IPS-NIHi11 (cell line): ENCODE data around the gene EML6.

Experiments
- DNase-seq: peaks from one replicate; pipeline ENCODE4 v3.0.0; 2012; ENCODE audit warnings: mixed read lengths, low spot score

Gene EML6

DNA sequence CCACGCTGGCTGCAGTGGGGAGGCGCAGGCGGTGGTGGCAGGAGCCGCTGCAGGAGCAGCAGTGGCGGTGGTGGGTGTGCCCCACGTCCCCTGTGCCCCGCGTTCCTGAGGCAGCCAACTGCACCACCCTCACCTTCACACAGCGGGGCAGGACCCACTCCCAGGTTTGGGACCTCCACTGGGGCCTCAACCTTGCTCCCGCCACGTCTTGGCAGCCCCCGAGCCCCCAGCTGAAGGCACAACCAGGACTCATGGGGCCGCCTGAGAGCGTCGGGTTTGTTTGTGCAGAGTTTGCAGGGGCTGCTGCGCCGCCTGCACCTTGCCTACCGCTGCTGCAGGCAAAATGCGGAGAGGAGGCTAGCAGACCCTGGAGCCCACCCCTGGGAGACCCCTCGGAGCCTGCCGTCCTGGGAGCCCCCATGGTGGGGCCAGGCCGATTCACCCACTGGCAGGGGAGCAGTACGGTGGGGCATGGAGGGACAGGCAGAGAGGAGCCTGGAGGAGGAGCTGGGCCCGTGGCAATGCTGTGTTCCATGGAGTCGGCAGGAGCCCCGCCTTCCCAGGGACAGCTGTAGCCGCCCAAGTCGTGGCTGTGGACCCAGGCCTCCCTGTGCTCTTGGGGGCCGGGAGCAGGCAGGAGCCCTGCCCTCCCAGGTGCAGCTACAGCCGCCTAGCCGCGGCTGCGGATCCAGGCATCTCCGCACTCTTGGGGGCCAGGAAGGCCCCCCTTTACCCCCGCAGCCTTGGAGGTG is 14.7 kb upstream of the EML6 start:
- peak; percentile 29 for DNase-seq

DNA sequence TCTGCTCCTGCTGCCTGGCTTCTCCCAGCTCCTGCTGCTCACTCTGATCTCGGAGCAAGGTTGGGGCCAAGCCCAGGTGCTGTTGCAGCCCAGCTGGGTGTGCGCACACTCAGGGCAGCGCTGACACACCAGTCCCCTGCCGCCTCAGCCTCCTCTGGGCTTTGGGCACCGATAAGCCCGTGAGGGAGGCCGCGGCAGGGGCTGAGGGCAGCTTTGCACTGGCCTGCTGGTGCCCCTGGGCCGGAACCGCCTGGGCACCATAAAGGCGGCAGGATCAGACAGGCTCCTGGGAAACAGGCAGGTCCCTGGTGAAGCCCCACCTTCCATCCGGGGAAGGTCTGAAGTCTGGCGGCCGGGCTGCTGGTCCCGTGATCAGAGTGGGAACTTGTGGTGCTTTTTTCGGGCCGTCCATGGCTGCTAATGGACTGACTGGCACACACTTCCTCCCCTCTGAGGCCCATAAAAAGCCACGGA is 14.1 kb upstream of the EML6 start:
- no peak for DNase-seq

- DNase-seq = no peak
Measured at GRCh38 chr2:54710216-54710615, 13.2 kb upstream of the EML6 start.

DNA sequence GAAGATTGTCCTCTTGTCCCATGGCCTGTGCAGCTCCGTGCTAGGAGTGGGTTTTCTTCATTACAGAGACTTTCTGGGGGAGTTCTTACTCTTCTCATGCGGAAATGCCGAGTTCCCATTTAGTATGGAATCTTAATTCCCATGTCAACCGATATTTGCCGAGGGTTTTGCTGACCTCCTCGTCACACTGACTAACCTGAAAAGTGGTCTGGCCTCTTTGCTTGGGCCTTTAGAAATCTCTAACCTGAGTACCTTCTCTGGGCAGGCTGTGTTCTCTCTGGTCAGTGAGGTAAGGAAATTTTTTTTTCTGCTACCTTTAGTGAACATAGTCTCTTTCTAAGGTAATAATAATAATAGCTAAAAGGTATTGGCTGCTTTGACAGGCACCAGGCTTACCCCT is 10.9 kb upstream of the EML6 start:
- no peak for DNase-seq

DNA sequence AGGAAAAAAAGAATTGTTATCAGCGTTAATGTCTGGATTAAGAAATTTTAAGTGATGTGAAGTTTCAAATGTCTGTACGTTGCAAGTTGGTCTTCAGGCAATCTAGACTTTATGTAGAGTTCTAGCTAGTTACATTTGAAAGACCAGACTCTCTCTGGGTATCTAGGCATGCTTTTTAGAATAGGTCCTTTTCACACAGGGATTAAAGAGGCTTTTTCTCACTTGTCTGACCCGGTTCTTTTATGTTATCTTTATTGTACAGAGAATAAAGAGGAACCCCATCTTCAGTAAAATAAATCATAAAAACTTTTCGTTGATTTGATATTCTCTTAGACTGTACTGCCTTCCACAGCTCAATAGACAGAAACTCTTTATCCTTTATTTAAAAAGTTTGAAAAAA is 8.5 kb upstream of the EML6 start:
- DNase-seq = no peak

DNA sequence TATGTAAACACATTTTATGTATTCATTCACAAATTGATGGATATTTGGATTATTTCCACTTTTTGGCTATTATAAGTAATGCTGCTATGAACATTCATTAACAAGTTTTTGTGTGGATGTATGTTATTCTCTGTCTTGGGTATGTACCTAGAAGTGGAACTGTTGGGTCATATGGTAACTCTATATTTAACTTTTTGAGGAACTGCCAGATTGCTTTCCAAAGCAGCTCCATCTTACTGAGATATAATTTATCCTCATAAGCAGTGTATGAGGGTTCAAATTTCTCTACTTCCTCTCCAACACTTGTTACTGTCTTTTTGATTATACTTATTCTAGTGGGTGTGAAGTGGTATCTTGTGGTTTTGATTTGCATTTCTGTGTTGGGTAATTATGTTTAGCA is 7.1 kb upstream of the EML6 start:
- DNase-seq = no peak

DNA sequence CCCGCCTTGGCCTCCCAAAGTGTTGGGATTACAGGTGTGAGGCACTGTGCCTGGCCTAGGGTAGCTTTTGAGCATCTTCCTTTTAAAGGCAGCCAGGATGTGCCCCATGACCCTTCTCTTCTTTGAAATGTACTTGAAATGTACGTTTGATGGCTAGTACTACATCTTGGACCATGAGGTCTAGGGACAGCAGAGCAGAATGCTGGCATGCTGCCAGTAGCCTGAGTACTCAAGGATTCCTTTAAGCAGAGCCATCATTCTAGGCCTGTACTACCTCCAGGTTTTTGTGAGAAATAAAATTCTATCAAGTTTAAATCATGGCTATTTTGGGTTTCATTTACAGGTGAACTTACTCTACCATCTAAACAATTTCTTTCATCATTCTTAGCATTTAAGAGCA is 2.9 kb upstream of the EML6 start:
- no peak for DNase-seq

GRCh38 chr2:54722641-54723040 is 821 bp upstream of the EML6 start:
- DNase-seq = peak; percentile 29

DNA sequence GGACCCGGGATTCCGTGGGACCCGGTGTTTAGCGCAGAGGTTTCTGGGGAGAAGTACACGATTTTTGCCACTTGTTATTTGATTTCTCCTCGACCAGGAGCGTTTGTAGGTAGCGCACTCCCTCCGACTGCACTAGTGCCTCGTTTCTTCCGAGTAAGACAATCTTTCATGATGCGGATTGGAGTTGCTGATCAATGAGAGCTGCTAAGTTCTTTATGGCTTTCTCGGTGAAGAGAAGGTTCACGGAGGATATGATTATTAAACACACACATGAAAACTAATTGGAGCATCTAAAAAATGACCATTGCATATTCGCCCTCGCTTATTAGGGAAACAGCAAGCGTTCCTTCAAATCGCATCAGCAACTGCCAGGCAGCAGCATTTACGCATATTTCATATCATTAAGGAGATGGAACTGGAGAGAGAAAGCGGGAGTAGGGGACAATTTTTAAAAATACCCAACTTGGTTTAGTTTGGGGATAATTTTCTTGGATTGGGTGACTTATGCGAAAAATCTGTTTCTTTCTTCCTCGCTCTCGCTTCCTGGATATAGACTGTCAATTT is 616 bp downstream of the EML6 start:
- peak; percentile 17 for DNase-seq

DNA sequence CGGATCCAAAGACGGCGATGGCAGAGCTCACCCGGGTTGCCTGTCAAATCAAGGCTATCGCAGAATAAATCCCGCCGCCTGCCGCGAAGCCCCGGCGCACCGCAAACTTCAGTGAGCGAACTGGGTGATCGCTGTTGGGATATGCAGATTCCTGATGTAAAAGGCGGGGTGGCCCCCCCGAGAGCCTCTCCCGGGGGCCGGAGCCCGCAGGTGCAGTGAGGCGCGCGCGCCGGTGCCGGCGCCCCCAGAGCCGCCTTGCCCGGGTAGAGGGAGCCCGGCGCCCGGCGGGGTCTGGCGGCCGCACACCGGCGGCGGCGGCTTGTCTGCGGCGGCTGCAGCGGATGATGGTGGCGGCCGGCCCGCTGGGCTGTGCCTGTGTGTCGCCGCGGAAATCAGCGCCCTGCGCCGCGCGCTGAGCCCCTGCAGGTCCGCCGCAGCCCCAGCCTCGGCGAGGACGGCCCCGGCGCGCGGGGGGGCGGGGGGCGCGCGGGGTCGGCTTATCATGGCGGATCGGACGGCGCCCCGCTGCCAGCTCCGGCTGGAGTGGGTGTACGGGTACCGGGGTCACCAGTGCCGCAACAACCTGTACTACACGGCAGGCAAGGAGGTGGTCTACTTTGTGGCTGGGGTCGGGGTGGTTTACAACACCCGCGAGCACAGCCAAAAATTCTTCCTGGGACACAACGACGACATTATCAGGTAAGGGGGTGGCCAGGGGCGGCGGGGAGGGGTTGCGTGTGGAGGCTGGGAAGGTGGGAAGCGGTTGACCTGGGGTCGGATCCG is 1.3 kb downstream of the EML6 start:
- DNase-seq = peak; percentile 61

DNA sequence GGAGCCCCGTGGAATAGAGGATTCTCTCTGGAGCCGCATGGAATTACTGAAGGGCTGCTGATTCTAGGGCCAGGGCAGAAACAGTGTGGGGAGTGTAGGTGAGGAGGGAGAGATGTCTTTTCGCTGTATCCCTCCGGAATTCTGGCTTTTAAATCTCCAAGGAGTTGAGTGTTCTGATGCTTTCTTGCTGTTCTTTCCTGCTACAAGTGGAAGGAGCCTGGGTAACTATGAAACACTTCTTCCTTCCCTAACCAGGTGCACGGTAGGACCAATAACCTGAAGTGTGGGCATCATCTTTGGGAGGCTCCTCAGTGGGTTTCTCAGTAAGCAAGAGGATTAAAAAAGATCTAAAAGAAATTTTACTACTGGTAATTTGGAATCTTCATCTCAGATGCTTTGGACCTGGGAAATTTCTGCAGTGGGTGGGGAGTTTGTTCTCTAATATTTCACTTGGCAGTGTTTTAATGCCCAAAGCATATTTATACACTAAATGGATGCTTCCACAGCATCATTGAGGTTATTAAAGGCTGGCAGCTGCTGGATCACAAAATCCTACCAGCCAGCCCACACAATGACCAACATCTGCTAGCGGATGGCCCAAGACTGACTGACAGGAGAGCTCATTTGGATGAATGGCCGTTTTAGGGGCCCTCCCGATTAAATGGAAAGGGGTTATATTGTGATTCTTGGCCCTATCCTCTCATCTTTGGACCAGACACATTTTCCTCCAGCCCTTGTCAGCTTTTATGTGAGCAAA is 2.1 kb downstream of the EML6 start:
- DNase-seq = no peak

DNA sequence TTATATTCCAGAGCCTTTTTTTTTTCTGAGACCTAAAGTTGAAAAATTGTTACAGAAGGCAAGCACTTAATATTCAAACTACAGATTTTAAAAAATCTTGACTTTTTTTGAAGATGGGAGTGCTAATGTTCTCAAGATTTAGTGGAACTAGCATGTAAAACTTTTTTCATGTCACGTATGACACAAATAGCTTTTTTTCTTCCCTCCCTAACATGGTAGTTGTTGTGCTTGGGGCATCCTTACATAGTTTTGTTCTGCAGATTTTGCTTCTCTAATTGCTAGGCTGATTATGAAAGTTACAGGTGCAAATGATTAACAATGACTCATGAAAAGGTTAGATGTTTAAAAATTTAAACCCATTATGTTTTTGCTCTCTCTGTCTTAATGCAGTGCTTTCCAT is 3.0 kb downstream of the EML6 start:
- no peak for DNase-seq

- DNase-seq = no peak
Measured at GRCh38 chr2:54726940-54727339, 3.5 kb downstream of the EML6 start.

DNA sequence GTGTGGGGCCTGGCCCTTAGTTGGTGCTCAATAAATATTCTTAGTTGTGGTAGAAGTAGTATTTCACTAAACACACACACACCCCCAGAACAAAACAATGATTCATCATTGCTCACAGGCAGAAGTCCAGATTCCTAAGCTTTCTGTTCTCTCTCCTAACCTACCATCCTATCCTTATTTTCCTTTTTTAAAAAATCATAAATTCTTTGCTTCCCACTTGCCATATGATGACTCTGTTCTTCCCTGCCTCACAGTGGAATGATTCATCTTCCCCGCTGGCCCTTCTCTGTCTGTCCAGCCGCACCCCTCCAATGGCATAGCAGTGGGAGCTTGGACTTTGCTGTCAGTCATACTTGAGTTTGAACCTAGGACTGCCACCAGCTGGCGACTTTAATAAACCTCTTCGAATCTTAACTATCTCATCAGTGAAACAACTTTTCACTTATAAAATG is 5.2 kb downstream of the EML6 start:
- no peak for DNase-seq

DNA sequence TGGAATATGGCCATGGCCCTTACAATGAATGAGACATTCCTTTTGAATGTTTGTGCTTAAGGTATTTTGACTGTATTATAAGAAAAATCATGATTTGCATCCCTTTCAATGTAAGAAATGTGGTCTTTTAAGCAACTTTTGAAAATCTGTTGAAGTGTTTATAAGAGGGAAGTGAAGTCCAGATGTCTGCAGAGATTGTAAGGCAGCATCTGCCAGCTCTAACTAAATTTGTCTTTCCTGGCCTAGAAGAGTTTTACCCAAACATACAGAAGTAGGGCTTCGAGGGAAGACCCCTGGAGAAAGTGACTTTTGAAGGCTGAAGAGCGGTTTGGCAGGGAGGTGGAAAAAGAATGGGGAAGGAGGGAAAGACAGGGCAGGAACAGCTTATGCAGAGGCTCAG is 12.2 kb downstream of the EML6 start:
- DNase-seq = no peak

DNA sequence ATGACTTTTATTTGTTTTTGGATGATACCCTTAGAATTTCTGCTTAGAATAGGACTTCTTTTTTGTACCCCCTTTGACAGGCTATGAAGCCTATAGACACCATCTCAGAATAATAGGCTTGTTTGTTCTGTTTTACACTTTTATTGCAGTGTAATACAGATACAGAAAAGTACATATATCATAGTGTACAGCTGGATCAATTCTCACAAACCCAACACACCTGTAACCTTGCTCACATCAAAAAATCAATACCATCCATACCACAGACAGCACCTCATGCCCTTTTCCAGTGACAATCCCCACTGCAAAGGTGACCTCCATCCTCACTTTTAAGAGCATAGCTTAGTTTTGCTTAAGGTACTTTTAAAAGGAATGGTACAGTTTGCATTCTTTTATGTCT is 14.8 kb downstream of the EML6 start:
- no peak for DNase-seq

DNA sequence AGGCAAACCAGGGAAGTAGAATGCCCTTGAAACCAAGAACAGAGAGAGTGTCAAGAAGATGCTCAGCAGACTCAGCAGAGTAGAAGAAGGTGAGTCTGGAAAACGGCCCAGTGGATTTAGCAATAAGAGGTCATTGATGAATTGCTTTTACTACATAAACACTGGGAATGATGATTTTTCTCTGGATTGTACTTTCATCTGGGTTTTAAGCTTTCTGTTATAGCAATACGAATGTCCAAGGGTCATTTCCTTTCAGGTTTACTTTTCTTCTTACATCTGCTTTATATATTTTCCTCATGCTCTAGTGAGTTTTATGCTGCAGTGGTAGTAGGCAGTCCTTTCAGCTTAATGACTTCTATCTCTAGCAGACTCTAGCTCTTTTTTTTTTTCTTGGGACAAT is 16.9 kb downstream of the EML6 start:
- DNase-seq = no peak

- no peak for DNase-seq
Measured at GRCh38 chr2:54741250-54741649, 17.8 kb downstream of the EML6 start.

- DNase-seq = no peak
Measured at GRCh38 chr2:54750040-54750439, 26.6 kb downstream of the EML6 start.

DNA sequence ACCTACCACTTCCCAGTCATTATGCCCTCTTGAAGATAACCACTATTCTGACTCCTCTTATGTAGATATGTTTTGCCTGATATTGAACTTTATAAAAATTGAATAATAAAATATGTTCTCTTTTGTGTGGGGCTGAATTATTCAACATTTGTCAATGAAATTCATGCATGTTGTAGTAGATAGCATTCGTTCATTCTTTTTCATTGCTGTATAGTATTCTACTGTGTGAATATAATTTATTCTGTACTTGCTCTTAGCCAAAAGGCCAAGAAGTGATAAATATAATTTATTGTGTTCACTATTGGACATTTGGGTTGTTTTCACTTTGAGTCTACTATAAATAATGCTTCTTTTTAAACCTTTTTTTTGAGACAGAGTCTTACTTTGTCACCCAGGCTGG is 29.0 kb downstream of the EML6 start:
- DNase-seq = no peak

DNA sequence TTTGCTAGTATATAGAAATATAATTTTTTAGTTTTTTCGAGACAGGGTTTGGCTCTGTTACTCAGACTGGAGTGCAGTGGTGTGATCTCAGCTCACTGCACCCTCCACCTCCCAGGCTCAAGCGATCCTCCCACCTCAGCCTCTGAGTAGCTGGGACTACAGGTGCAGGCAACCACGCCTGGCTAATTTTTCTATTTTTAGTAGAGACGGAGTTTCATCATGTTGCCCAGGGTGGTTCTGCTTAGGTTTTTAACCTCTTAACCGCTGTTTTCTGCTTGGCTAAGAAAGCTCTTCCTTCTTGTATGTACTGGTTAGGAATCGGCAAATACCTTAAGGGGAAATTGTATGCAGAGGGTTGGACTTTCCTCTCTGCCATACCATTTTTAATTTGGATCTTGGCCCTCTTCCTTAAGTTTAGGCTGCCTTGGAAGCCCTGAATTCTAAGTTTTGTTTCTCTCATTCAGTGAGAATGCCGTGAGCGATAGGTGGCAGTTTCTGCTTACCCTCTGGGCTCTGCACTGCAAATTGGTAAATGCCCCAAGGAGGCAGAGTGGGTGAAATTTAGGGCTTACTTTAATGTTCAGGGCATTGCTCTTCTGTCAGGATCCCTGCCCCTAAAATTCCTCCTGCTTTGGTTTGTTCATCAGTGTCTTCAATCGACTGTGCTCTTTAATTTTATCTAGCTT is 32.3 kb downstream of the EML6 start:
- DNase-seq = no peak

- peak; percentile 36 for DNase-seq
Measured at GRCh38 chr2:54757500-54757899, 34.0 kb downstream of the EML6 start.
